HG03159 (cell line): ENCODE measurements around the gene CHTOP.
"Not testable (repeated sequence)": the region's sequence is repeated elsewhere in the genome, so short reads cannot be mapped to it uniquely, and the experiment has no call there.

Experiments
- ATAC-seq: cut with Tn5 transposase; IDR thresholded peaks from one replicate; pipeline ENCODE4 v1.9.1; 2021; ENCODE audit warnings: mild to moderate bottlenecking, moderate library complexity; ENCODE audit not compliant: unreplicated experiment

CHTOP gene

GRCh38 chr1:153659175-153659534, 25.3 kb downstream of the CHTOP start:
- ATAC-seq = no peak

- no peak for ATAC-seq
Measured at GRCh38 chr1:153659656-153660055, 25.8 kb downstream of the CHTOP start.

- ATAC-seq = no peak
Measured at GRCh38 chr1:153661111-153661708, 27.3 kb downstream of the CHTOP start.

GRCh38 chr1:153662269-153662668, 28.4 kb downstream of the CHTOP start:
- no peak for ATAC-seq

GRCh38 chr1:153663211-153663610, 29.3 kb downstream of the CHTOP start:
- ATAC-seq = no peak

GRCh38 chr1:153667439-153667838, 33.6 kb downstream of the CHTOP start:
- ATAC-seq = no peak

GRCh38 chr1:153668672-153669071, 34.8 kb downstream of the CHTOP start:
- ATAC-seq = not testable (repeated sequence)

GRCh38 chr1:153669606-153670005, 35.7 kb downstream of the CHTOP start:
- no peak for ATAC-seq

GRCh38 chr1:153670257-153670858, 36.5 kb downstream of the CHTOP start:
- ATAC-seq = peak; percentile 1

GRCh38 chr1:153670859-153671627, 37.2 kb downstream of the CHTOP start, which contains the start of gene ILF2:
Gene ILF2, minus strand, starts transcription at chr1:153670993. Its CDS starts 71 bp downstream, at chr1:153670922.
- peak; percentile 86 for ATAC-seq

GRCh38 chr1:153671628-153672353, 37.9 kb downstream of the CHTOP start:
- ATAC-seq = peak; percentile 16

GRCh38 chr1:153673511-153673910, 39.6 kb downstream of the CHTOP start:
- ATAC-seq = no peak

GRCh38 chr1:153677718-153678518, 44.1 kb downstream of the CHTOP start:
- no peak for ATAC-seq

GRCh38 chr1:153678519-153679336, 44.9 kb downstream of the CHTOP start, which contains the start of gene NPR1:
Gene NPR1, plus strand, starts transcription at chr1:153678688. Its CDS starts 421 bp downstream, at chr1:153679109.
- no peak for ATAC-seq

GRCh38 chr1:153679337-153680119, 45.7 kb downstream of the CHTOP start:
- no peak for ATAC-seq

- no peak for ATAC-seq
Measured at GRCh38 chr1:153680120-153680403, 46.2 kb downstream of the CHTOP start.

- no peak for ATAC-seq
Measured at GRCh38 chr1:153682730-153683129, 48.9 kb downstream of the CHTOP start.

GRCh38 chr1:153683854-153684253, 50.0 kb downstream of the CHTOP start:
- ATAC-seq = no peak

- ATAC-seq = no peak
Measured at GRCh38 chr1:153684892-153685291, 51.0 kb downstream of the CHTOP start.
